GM12878 (cell line): Measurements from ENCODE around the gene ARHGAP22. TPM values are rescaled to one million over a fixed set of nuclear protein-coding genes. Genes with fewer than 3 reads are reported as not detected.

ENCODE experiments used
- ATAC-seq: fragments of 200-7000 bp; cut with Tn5 transposase; 3 replicates; pipeline ENCODE4 v1.9.1; 2020; ENCODE audit warnings: mild to moderate bottlenecking, moderate library complexity
- BruUV-seq: library from RNA; stranded (reverse); fragments of 400-500 nt; replicated peaks from 2 replicates; lab custom pipeline; 2021; lab: Mats Ljungman, UMichigan
- CTCF ChIA-PET: fragments of 300-600 bp; sonication (Branson Sonifier 250); formaldehyde crosslinking; extraction: SDS; loops from one replicate; lab custom pipeline; 2021; ENCODE audit warnings: inconsistent platforms; lab: Yijun Ruan, JAX
- POLR2A ChIA-PET: fragments of 350-600 bp; formaldehyde crosslinking; extraction: SDS; loops from one replicate; lab custom pipeline; 2021; ENCODE audit warnings: inconsistent platforms; lab: Charles Lee
- RAD21 ChIA-PET: fragments of 300-600 bp; sonication (Branson Sonifier 250); formaldehyde crosslinking; loops from one replicate; lab custom pipeline; 2023; ENCODE audit warnings: antibody characterized with exemption; ENCODE audit not compliant: unreplicated experiment; lab: Charles Lee
- SMC1A ChIA-PET: fragments of 300-600 bp; sonication (Branson Sonifier 250); formaldehyde crosslinking; loops from one replicate; lab custom pipeline; 2023; ENCODE audit not compliant: unreplicated experiment, uncharacterized antibody; lab: Charles Lee
- DNase-seq: peaks from one replicate; pipeline ENCODE4 v3.0.0-alpha.2; 2011; ENCODE audit warnings: low read depth, low spot score
- FAIRE-seq: peaks from 3 replicates; lab custom pipeline; 2011; peaks lifted over from hg19 to GRCh38; lab: Jason Lieb, UNC
- H2AFZ ChIP-seq: 2 replicates; pipeline ENCODE4 v1.6.0; 2011; ENCODE audit warnings: low read depth, low read length, control low read depth; ENCODE audit not compliant: control insufficient read depth
- H3K27ac ChIP-seq: 2 replicates; pipeline ENCODE4 v1.5.1; 2011; ENCODE audit warnings: control low read depth; ENCODE audit not compliant: control insufficient read depth, insufficient read depth
- H3K27me3 ChIP-seq, 2 experiments: replicated peaks in 1 of 2; 2 replicates each; pipeline versions ENCODE4 v1.6.0 to v1.6.1; 2011; ENCODE audit warnings: low read length in 1 of 2; ENCODE audit not compliant: control insufficient read depth in 2 of 2, insufficient read depth in 2 of 2
- H3K36me3 ChIP-seq, 2 experiments: 2 replicates each; pipeline ENCODE4 v1.5.1; 2011; ENCODE audit warnings: low read length in 1 of 2; ENCODE audit not compliant: control insufficient read depth in 2 of 2, insufficient read depth in 2 of 2
- H3K4me1 ChIP-seq: 2 replicates; pipeline ENCODE4 v1.6.1; 2011; ENCODE audit warnings: mild to moderate bottlenecking, low read length, moderate library complexity, mixed read lengths; ENCODE audit not compliant: control insufficient read depth, insufficient read depth
- H3K4me2 ChIP-seq: 2 replicates; pipeline ENCODE4 v1.6.0; 2011; ENCODE audit warnings: control low read depth; ENCODE audit not compliant: control insufficient read depth, insufficient read depth
- H3K4me3 ChIP-seq: fragments of 200-600 bp; sonication (generic); 2 replicates; pipeline ENCODE4 v1.5.1; 2016
- H3K79me2 ChIP-seq: 2 replicates; pipeline ENCODE4 v1.6.0; 2011; ENCODE audit warnings: low read length; ENCODE audit not compliant: control insufficient read depth, insufficient read depth
- H3K9ac ChIP-seq: 2 replicates; pipeline ENCODE4 v1.8.0; 2011; ENCODE audit warnings: low read length, control low read depth, mixed read lengths; ENCODE audit not compliant: control insufficient read depth, insufficient read depth
- H3K9me3 ChIP-seq: replicated peaks from 3 replicates; pipeline ENCODE4 v1.5.1; 2011; ENCODE audit warnings: mild to moderate bottlenecking, low read length; ENCODE audit not compliant: control insufficient read depth, insufficient read depth
- H4K20me1 ChIP-seq: 2 replicates; pipeline ENCODE4 v1.6.0; 2011; ENCODE audit not compliant: control insufficient read depth, insufficient read depth
- ASH2L ChIP-seq: fragments of 300-600, 200-600 bp; sonication (generic); IDR thresholded peaks from 2 replicates; pipeline ENCODE4 v1.6.1; 2017; ENCODE audit warnings: low read depth, mild to moderate bottlenecking, borderline replicate concordance
- BRCA1 ChIP-seq: IDR thresholded peaks from 2 replicates; pipeline ENCODE4 v1.6.1; 2011; ENCODE audit warnings: low read depth, low read length, improper control_type of control experiment
- E4F1 ChIP-seq: fragments of 450-650 bp; IDR thresholded peaks from 2 replicates; pipeline ENCODE4 v1.6.1; 2018; ENCODE audit warnings: borderline replicate concordance, mild to moderate bottlenecking; ENCODE audit not compliant: partially characterized antibody
- EZH2 ChIP-seq: IDR thresholded peaks from 2 replicates; pipeline ENCODE4 v1.6.1; 2012; ENCODE audit warnings: low read depth, mild to moderate bottlenecking, control low read depth, inconsistent platforms, low read length, borderline replicate concordance; ENCODE audit not compliant: control insufficient read depth
- FOS ChIP-seq: IDR thresholded peaks from 3 replicates; pipeline ENCODE4 v1.6.1; 2011; ENCODE audit warnings: borderline replicate concordance; ENCODE audit not compliant: insufficient read length; ENCODE audit errors: extremely low read depth
- JUNB ChIP-seq: IDR thresholded peaks from 2 replicates; pipeline ENCODE4 v1.6.1; 2016; ENCODE audit warnings: antibody characterized with exemption, mild to moderate bottlenecking
- MEF2A ChIP-seq: IDR thresholded peaks from 2 replicates; pipeline ENCODE4 v1.6.1; 2011; ENCODE audit warnings: low read depth, mild to moderate bottlenecking, low read length, moderate library complexity; ENCODE audit not compliant: insufficient read depth
- MYB ChIP-seq: fragments of 150-350 bp; IDR thresholded peaks from 2 replicates; pipeline ENCODE4 v1.6.1; 2014; ENCODE audit warnings: mild to moderate bottlenecking, low read depth, low read length, borderline replicate concordance
- PAX5 ChIP-seq: IDR thresholded peaks from 2 replicates; pipeline ENCODE4 v1.6.1; 2011; ENCODE audit warnings: low read depth, low read length, borderline replicate concordance
- PAX8 ChIP-seq: fragments of 450-650 bp; IDR thresholded peaks from 2 replicates; pipeline ENCODE4 v1.6.1; 2017; ENCODE audit warnings: mild to moderate bottlenecking, moderate library complexity
- POLR2A ChIP-seq: IDR thresholded peaks from 2 replicates; pipeline ENCODE4 v1.6.1; 2011; ENCODE audit warnings: low read depth, mild to moderate bottlenecking, low read length
- POLR2AphosphoS2 ChIP-seq: IDR thresholded peaks from 2 replicates; pipeline ENCODE4 v1.6.1; 2011; ENCODE audit warnings: low read depth, mild to moderate bottlenecking, low read length, improper control_type of control experiment, moderate library complexity
- SIX5 ChIP-seq: IDR thresholded peaks from 2 replicates; pipeline ENCODE4 v1.6.1; 2011; ENCODE audit warnings: mild to moderate bottlenecking, low read depth, low read length, moderate library complexity; ENCODE audit not compliant: severe bottlenecking
- SREBF2 ChIP-seq: IDR thresholded peaks from 2 replicates; pipeline ENCODE4 v1.6.1; 2012; ENCODE audit warnings: mild to moderate bottlenecking, low read length
- YBX1 ChIP-seq: fragments of 450-650 bp; IDR thresholded peaks from 2 replicates; pipeline ENCODE4 v1.6.1; 2016; ENCODE audit warnings: antibody characterized with exemption
- WGBS: methylation state at CpG from one replicate; pipeline ENCODE4 v1.1.6; 2016; ENCODE audit warnings: low lambda C conversion rate; ENCODE audit not compliant: insufficient replicate concordance, insufficient coverage; ENCODE audit errors: missing lambda C conversion rate; 5-methylcytosine and 5-hydroxymethylcytosine counted together
- in situ Hi-C: fragments of 300-500 bp; cut with MboI; formaldehyde crosslinking; loops from 9 replicates; pipeline ENCODE4 v1.14.3; 2018; ENCODE audit warnings: mixed read lengths
- intact Hi-C: fragments of 100-400 bp; cut with micrococcal nuclease; formaldehyde crosslinking; loops from one replicate; pipeline ENCODE4 v1.14.2; 2022; ENCODE audit not compliant: unreplicated experiment
- polyA plus RNA-seq, 11 experiments: library from polyadenylated mRNA; depleted of rRNA in 4 of 11; unstranded in 6 of 11; stranded (reverse) in 5 of 11; fragments of >200 nt; fragmentation: Nextera tagmentation in 4 of 11; fragmentation: Illumina TruSeq in 1 of 11; extraction: Ambion mirVana in 4 of 11; extraction: Trizol in 1 of 11; gene quantifications; 1 replicate in 1 of 11; 2 replicates in 10 of 11; pipeline versions ENCODE4 v1.2.1 to v1.2.3, GENCODE V29; 2011 to 2016; ENCODE audit warnings: inconsistent platforms in 2 of 11, missing spikeins in 2 of 11, low read depth in 1 of 11
- total RNA-seq, 4 experiments: library from RNA; depleted of rRNA in 3 of 4; stranded (reverse); fragments of >200 nt in 3 of 4; fragmentation: Illumina TruSeq in 1 of 4; extraction: Trizol in 1 of 4; gene quantifications; 2 replicates each; pipeline versions ENCODE4 v1.2.1 to v1.2.3, GENCODE V29; 2013 to 2021
- TF ChIP-seq, protein P1 (sequence below): IDR thresholded peaks from 2 replicates; pipeline ENCODE4 v1.6.1; 2011; ENCODE audit warnings: mild to moderate bottlenecking, low read depth, low read length, moderate library complexity; ENCODE audit not compliant: insufficient replicate concordance
- TF ChIP-seq, protein P2 (sequence below): fragments of 450-650 bp; IDR thresholded peaks from 2 replicates; pipeline ENCODE4 v1.6.1; 2017; ENCODE audit warnings: low read depth, mild to moderate bottlenecking, moderate library complexity

The ARHGAP22 gene
- total and polyA plus RNA-seq, 10 of the 15 experiments (the other 5 are each of a cell fraction or from before 2014, with no cell fraction given) = 0.07 to 0.61 (median 0.18) TPM; not detected in 5

DNA sequence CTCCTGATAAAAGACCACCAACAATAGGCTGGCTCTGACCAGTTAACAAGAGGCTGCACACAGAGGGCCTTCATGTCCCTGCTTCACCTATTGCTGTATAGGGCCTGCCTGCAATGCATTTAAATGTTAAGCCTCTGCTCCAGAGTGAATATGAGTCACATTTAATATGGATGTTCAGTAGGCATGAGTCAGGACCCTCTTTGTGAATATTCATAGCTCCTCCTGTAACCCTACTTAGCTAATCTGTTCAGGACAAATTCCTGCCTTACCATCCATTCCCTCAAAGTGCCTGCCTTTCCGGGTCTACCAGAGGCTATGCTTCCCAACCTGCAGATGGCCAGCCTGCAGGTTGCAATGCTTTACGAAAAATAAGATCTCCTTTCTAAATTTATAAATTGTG is 32.5 kb downstream of the ARHGAP22 start:
- Histone ChIP-seq H3K27me3 (no peaks in the 10 kb centered on the region), H3K4me1 (peaks cover 29% of the 10 kb centered on the region), H3K27ac (no peak overlapping the region), H3K4me3 (no peak overlapping the region), H3K9ac (no peak overlapping the region), H2AFZ (no peak overlapping the region), H4K20me1 (no peaks in the 10 kb centered on the region), H3K4me2 (no peak overlapping the region), H3K36me3 (no peaks in the 10 kb centered on the region), H3K79me2 (no peaks in the 10 kb centered on the region), H3K9me3 (no peaks in the 10 kb centered on the region)
- ChIA-PET CTCF (interaction anchor here (0.6 to 2.9 kb wide), 3 partner anchors 8 to 84 kb away, joined by 3 to 29 read pairs (median 25); no protein-coding TSS in a partner anchor), POLR2A (no interaction called here), RAD21 (interaction anchor here (1.5 kb wide), 1 partner anchor 37 kb away, joined by 3 read pairs; no protein-coding TSS in a partner anchor), SMC1A (interaction anchor here (0.9 to 5.6 kb wide), 4 partner anchors 12 to 47 kb away, joined by 3 to 25 read pairs (median 3); no protein-coding TSS in a partner anchor)
- WGBS = 81% methylated on average over 2 of the region's 2 CpGs
- FAIRE-seq = no peak
- in situ Hi-C loops (no loop called here), intact Hi-C loops (no loop called here)
- ATAC-seq = no peak
- DNase-seq = no peak
- TF ChIP-seq EZH2 = no peak
- TF ChIP-seq MYB = no peak
- no peak for TF ChIP-seq MEF2A
- TF ChIP-seq SIX5 = no peak
- no peak for TF ChIP-seq POLR2A
- TF ChIP-seq PAX5 = no peak
- no peak for TF ChIP-seq BRCA1
- TF ChIP-seq, protein P1, sequence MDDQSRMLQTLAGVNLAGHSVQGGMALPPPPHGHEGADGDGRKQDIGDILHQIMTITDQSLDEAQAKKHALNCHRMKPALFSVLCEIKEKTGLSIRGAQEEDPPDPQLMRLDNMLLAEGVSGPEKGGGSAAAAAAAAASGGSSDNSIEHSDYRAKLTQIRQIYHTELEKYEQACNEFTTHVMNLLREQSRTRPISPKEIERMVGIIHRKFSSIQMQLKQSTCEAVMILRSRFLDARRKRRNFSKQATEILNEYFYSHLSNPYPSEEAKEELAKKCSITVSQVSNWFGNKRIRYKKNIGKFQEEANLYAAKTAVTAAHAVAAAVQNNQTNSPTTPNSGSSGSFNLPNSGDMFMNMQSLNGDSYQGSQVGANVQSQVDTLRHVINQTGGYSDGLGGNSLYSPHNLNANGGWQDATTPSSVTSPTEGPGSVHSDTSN = no peak
- TF ChIP-seq YBX1 = no peak
- TF ChIP-seq SREBF2 = no peak
- TF ChIP-seq POLR2AphosphoS2 = no peak
- TF ChIP-seq PAX8 = no peak
- no peak for TF ChIP-seq FOS
- TF ChIP-seq, protein P2, sequence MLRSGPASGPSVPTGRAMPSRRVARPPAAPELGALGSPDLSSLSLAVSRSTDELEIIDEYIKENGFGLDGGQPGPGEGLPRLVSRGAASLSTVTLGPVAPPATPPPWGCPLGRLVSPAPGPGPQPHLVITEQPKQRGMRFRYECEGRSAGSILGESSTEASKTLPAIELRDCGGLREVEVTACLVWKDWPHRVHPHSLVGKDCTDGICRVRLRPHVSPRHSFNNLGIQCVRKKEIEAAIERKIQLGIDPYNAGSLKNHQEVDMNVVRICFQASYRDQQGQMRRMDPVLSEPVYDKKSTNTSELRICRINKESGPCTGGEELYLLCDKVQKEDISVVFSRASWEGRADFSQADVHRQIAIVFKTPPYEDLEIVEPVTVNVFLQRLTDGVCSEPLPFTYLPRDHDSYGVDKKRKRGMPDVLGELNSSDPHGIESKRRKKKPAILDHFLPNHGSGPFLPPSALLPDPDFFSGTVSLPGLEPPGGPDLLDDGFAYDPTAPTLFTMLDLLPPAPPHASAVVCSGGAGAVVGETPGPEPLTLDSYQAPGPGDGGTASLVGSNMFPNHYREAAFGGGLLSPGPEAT = no peak
- no peak for TF ChIP-seq E4F1
- no peak for TF ChIP-seq JUNB
- TF ChIP-seq ASH2L = no peak
- BruUV-seq = no TSS peak
